ENCODE measurements around the gene ZC3H8.
"Not testable (repeated sequence)": the region's sequence is repeated elsewhere in the genome, so short reads cannot be mapped to it uniquely, and the experiment has no call there.

The ZC3H8 gene

DNA sequence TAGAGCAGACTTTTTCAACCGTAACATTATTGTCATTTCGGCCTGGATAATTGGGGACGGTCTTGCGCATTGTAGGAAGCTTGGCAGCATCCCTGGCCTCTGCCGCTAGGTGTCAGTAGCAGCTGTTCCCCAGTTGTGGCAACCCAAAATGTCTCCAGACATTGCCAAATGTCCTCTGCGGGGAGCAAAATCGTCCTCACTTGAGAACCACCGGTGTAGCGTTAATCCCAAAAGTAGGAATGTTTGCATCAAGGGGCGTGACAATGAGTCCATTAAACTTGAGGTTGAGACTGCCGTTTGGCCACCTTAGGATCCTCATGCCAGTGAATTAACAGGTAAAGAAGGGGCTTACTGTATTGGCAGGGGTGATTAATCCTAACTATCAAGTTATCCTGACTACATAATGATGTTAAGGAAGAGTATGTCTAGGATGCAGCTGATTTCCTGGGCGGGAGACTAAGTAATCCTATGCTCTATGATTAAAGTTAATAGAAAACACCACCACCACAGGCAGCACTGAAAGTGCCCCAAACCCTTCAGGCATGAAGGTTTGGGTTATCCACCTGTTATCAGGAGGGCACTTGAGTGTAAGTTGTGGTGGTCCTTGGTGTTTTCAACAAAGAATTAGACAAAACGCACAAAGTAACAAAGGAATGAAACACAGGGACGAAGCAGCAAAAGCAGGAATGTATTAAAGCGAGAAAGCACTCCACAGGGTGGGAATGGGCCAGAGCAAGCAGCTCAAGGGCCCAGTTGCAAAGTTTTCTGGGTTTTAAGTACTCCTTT lies 4.9 kb upstream of the ZC3H8 start:
- DNase-seq (ENCODE audit: low read depth): peak; percentile 55

DNA sequence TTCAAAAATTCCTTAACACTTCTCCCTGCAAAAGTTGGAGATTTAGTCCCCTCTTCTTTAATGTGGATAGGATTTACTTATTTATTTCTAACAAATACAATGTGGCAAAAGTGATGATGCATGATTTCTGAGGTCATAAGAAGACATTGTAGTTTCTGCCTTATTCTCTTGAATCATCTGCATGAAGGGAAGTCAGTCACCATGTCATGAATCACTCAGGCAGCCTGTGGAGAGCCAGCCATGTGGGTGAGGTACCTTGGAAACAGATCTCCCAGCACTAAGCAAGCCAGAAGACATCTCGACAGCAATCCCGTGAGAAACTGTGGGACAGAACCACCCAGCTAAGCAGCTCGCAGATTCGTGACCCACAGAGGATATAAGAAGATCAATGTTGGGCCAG lies 2.7 kb upstream of the ZC3H8 start:
- DNase-seq (ENCODE audit: low read depth): no peak

DNA sequence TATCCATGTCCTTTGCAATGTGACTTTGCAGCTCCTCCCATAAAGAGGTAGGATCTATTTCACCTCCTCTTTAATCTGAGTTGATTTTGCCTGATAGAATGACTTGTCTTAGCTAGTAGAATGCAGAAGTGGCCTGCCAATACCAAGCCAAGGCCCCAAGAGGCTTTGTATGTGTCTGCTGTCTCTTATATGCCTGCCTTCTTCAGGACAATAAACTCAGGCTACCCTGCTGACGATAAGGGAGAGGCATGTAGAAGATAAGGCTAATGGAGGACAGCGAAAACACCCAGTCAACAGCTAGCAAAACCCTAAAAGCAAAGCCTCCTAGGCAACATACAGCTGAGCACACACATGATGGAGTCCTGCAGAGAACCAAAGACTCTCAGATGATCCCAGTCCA lies 1.8 kb upstream of the ZC3H8 start:
- DNase-seq (ENCODE audit: low read depth): no peak

DNA sequence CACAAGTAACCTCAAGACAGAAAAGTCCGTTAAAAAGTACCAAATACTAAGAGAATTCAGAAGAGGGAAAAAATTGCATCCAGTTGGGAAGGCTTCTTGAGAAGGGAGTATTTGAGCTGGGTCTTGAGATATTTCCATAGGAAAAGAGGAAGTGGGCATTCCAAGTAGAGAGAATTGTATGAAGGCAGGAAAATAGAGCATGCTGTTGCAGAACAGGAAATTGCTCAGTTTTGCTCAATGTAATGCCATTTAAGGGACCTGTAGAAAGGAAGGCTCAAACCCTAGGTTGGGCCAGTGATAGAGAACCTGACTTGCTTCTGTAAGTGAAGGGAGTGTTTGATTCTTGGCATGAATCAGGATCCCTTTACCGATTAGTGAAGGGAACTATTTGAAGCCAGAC lies 1.0 kb upstream of the ZC3H8 start:
- DNase-seq (ENCODE audit: low read depth): no peak

- DNase-seq (ENCODE audit: low read depth): no peak
These were observed 1.5 kb downstream of the ZC3H8 start for GRCh38 chr2:112253261-112253815.

DNA sequence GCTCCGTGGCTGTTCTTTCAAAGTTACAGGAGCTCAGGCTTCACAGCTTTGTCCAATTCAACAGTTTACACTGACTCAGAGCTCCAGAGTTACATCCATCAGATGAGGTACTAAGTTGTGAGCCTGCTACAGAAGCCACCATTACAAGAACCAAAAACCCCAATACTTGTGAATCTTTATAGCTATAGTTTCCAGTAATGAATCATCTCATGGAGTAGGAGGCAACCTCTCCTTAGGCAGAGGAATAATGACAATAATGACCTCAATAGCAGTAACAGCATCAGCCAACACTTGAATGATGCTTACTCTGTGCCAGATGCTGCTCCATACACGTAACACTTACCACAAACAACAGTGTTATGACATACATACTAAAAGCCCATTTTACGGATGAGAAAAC lies 3.6 kb downstream of the ZC3H8 start:
- no peak for DNase-seq (ENCODE audit: low read depth)

DNA sequence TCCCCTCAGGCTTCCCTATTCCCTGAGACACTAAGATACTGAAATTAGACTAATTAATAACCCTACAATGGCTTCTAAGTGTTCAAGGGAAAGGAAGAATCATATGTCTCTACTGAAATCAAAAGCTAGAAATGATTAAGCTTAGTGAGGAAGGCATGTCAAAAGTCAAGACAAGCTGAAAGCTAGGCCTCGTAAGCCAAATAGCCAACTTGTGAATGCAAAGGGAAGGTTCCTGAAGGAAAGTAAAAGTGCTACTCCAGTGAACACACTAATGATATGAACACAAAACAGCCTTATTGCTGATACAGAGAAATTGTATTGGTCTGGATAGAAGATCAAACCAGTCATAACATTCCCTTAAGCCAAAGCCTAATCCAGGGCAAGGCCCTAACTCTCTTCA lies 10.0 kb downstream of the ZC3H8 start:
- no peak for DNase-seq (ENCODE audit: low read depth)

DNA sequence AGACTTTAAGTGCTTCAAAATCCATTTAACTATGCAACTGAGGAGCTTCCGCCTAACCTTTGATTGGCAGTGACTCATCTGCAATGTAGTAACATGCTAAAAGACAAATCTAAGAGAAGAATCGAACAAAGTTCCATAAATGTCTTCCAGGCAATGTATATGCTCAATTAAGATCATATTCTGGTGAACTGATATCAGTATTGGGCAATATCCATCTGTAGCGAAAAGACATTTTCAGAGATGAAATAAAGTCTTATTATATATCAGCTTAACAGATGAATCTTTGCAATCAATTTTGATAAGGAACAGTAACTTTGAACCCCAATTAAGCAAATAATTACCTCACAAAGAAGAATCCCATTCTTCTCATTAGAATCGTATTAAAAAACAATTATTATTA lies 11.6 kb downstream of the ZC3H8 start:
- DNase-seq (ENCODE audit: low read depth): no peak

- DNase-seq (ENCODE audit: low read depth): no peak
These were observed 12.5 kb downstream of the ZC3H8 start for GRCh38 chr2:112242384-112242783.

DNA sequence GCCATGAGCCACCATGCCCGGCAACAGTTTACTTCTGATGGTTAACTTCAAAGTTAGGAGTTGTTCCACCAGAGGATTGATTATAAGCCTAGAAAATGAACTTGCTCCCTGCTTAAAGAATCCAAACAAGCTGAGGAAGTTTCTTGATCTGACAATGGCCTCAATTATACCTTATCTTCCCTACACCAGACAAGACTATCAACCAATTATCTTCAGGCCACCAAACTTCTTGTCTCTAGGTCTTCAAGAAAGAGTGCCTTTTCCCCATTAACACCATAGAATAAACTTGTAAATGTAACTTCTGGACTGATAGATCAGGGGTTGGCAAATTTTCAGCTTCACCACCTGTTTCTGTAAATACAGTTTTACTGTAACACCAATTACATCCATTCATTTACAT lies 15.0 kb downstream of the ZC3H8 start:
- DNase-seq (ENCODE audit: low read depth): no peak

DNA sequence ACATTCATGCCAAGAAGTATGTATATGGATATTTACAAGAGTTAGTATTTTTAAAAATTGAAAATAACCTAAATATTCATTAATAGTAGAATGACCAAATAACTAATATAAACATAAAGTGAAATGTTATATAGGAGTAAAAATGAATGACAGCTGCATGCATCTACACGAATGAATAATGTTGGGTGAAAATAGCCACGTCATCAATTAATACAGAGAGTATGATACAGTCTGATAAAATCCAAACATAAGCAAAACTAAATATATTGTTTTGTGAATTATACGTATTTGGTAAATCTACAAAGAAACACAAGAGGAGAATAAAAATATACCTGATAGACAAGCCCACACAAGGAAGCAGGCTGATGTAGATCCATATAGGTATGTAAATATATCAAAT lies 24.5 kb downstream of the ZC3H8 start:
- DNase-seq (ENCODE audit: low read depth): no peak

DNA sequence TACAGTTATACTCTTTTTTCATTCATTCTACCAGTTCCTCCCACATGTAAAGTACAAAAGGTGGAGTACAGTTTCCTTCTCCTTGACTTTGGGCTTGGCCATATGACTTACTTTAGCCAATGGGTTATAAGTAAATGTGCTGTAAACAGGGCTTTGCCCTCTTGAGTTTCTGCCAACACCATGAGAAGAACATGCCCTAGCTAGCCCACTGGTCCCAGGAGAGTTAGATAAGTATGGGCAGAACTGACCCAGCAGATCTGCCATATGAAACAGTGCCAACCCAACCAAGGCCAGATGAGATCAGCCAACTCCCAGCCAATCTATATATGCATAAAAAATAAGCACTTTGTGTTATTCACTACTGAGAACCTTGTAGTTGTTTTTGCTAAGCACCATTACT lies 25.5 kb downstream of the ZC3H8 start:
- no peak for DNase-seq (ENCODE audit: low read depth)

DNA sequence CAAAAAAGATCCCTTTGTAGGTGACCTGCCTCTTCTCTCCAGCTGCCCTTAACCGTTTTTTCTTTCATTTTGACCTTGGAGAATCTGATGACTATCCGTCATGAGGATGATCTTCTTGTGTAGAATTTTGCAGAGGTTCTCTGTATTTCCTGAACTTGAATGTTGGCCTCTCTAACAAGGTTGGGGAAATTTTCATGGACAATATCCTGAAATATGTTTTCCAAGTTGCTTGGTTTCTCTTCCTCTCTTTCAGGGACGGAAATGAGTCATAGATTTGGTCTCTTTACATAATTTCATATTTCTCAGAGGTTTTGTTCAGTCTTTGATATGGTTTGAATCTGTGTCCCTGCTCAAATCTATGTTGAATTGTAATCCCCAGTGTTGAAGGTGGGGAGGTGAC lies 34.0 kb downstream of the ZC3H8 start:
- DNase-seq (ENCODE audit: low read depth): no peak

GRCh38 chr2:112220186-112220585 lies 34.7 kb downstream of the ZC3H8 start:
- no peak for DNase-seq (ENCODE audit: low read depth)

GRCh38 chr2:112217854-112218253 lies 37.0 kb downstream of the ZC3H8 start:
- DNase-seq (ENCODE audit: low read depth): no peak

DNA sequence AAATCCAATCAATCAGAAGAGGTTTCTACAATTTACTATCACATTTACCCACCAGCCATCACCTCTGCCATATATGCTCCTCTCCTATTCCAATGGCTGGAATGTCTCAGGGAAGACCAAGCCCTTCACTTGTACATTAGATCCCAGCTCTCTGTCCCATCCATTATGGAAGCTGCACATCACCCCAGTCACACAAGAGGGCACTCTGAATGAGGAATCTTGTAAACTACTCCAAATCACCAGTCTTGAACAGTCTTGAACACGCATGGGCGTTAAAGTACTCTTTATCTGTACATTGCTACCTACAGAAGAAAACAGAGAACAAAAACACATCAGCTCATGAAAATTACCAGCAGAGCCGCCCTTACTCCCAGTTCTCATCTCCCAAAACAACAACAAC lies 38.7 kb downstream of the ZC3H8 start:
- no peak for DNase-seq (ENCODE audit: low read depth)

DNA sequence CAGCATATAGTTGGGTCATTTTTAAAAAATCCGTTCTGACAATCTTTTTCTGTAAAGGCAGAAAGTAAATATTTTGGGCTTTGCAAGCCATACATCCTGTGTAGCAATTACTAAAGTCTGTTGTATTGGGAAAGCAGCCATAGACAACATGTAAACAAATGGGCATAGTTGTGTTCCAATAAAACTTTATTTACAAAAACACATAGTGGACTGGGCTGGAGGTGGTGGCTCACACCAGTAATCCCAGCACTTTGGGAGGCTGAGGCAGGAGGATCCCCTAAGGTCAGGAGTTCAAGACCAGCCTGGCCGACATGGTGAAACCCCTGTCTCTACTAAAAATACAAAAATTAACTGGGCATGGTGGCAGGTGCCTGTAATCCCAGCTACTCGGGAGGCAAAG lies 46.9 kb downstream of the ZC3H8 start:
- not testable (repeated sequence) for DNase-seq (ENCODE audit: low read depth)

DNA sequence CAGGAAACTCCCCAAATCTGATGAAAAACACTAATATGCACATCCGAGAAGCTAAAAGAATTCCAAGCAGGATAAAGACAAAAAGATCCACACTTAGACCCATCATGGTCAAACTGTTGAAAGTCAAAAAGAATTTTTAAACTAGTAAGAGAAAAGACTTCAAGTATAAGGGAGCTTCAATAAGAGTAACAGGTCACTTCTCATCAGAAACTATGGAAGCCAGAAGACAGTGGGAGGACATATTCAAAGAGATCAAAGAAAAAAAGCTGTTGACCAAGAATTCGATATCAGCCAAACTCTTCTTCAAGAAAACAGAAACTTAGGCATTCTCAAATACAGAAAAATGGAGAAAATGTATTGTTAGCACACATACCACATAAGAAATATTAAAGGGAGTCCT lies 50.4 kb downstream of the ZC3H8 start:
- DNase-seq (ENCODE audit: low read depth): no peak

GRCh38 chr2:112201696-112202430 lies 53.0 kb downstream of the ZC3H8 start:
- DNase-seq (ENCODE audit: low read depth): no peak

GRCh38 chr2:112199188-112199587 lies 55.7 kb downstream of the ZC3H8 start:
- DNase-seq (ENCODE audit: low read depth): no peak

DNA sequence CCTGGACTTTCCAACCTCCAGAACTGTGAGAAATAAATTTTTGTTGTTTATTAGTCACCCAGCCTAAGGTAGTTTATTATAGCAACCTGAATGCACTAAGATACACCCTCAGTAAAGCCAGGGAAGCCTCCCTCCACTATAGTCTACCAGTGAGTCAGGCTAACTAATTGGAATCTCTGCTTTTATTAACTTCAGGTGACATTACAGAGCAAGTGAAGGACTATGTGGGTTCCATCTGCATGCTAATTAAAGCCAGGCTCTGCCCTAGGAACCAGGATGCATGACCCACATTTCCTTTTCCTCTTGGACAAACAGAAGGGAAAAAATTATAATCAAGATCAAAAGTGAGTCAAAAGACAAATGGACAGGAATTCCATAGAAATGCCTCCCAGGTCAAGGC lies 56.1 kb downstream of the ZC3H8 start:
- DNase-seq (ENCODE audit: low read depth): no peak

DNA sequence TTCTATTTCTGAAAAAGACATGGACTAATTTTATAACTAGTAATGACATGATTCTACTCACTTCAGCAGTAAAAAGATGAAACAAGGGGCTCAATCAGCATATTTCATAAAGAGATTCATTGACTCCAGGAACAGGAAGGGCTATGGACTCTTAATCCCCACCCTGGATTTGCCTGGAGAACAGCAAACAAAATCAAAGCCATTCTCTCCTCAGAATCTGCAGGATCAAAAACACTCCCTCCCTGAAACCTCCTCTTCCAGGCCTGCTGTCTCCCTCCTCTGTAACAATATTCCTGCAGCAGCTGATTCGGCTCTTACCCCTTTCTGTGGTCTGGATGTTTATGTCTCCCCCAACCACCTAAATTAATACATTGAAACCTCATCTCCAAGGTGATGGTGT lies 57.0 kb downstream of the ZC3H8 start:
- DNase-seq (ENCODE audit: low read depth): no peak

GRCh38 chr2:112195950-112196349 lies 58.9 kb downstream of the ZC3H8 start:
- DNase-seq (ENCODE audit: low read depth): no peak

Data from T-helper 22 cell (primary cell).